T-helper 1 cell treated with Interleukin-12 subunit alpha and Interleukin-12 subunit beta and Interleukin-4 antibody, amounts not matched to agents 30 μg/mL and 1 μg/mL, for 36 hours (primary cell): ENCODE measurements around the gene SLC22A13.
"Not testable (repeated sequence)": the region's sequence is repeated elsewhere in the genome, so short reads cannot be mapped to it uniquely, and the experiment has no call there.

Experiments used
- H3K27ac Mint-ChIP-seq: one replicate; pipeline ENCODE4 v1.8.0; 2021; ENCODE audit warnings: mild to moderate bottlenecking, mixed read lengths
- H3K27me3 Mint-ChIP-seq: one replicate; pipeline ENCODE4 v1.8.0; 2021; ENCODE audit warnings: low read depth, mixed read lengths
- H3K36me3 Mint-ChIP-seq: one replicate; pipeline ENCODE4 v1.8.0; 2021; ENCODE audit warnings: low read depth, mixed read lengths
- H3K4me1 Mint-ChIP-seq: one replicate; pipeline ENCODE4 v1.8.0; 2021; ENCODE audit warnings: low read depth, mixed read lengths
- H3K4me3 Mint-ChIP-seq: one replicate; pipeline ENCODE4 v1.8.0; 2021; ENCODE audit warnings: mild to moderate bottlenecking, moderate library complexity, mixed read lengths
- H3K9me3 Mint-ChIP-seq: one replicate; pipeline ENCODE4 v1.8.0; 2021; ENCODE audit warnings: mixed read lengths

Gene SLC22A13

DNA sequence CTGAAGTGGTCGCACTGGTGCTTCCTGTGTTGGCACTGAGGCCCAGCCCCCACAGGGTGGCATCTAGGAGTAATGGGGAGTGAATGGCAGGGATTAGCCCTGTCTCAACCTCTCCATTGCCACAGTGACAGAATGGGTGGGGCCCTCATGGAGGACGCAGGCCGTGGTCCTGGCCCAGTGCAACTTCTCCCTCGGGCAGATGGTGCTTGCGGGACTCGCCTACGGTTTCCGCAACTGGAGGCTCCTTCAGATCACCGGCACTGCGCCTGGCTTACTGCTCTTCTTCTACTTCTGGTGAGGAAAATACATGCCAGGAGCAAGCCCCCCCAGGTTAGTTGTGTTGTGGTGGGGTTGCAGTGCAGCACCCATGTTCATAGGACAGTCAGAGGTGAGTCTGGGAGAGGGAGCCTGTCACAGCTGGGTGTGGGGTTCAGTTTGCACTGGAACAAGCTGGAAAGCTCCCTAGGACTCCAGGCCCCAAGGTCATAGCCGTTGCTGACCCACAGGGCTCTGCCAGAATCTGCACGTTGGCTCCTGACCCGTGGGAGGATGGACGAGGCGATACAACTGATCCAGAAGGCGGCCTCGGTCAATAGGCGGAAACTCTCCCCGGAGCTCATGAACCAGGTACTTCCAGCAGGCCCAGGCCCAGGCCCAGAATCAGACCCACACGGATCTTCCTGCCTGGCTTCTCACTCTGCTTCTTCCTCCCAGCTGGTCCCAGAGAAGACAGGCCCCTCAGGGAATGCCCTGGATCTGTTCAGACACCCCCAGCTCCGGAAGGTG is 9.4 kb downstream of the SLC22A13 start:
- H3K27me3 Mint-ChIP-seq = no peaks in the 10 kb centered on the region
- H3K27ac Mint-ChIP-seq = no peak overlapping the region
- no peaks in the 10 kb centered on the region for H3K4me1 Mint-ChIP-seq
- peaks cover 8% of the 10 kb centered on the region for H3K36me3 Mint-ChIP-seq
- H3K4me3 Mint-ChIP-seq = no peak overlapping the region
- H3K9me3 Mint-ChIP-seq = peaks cover 4% of the 10 kb centered on the region

DNA sequence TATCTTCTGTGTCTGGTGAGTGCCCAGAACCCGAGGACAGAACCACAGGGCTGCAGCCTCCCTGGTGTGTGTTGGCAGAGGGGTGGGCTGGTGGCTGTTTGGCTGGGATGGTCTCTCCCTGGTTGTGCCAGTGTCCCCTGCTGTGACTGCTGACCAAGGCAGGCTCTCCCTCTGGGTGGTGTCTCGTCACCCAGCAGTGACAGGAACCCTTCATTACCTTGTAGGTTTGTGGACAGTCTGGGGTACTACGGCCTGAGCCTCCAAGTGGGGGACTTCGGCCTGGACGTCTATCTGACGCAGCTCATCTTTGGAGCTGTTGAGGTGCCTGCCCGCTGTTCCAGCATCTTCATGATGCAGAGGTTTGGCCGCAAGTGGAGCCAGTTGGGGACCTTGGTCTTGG is 10.0 kb downstream of the SLC22A13 start:
- H3K27me3 Mint-ChIP-seq = no peaks in the 10 kb centered on the region
- H3K36me3 Mint-ChIP-seq = peaks cover 5% of the 10 kb centered on the region
- H3K4me3 Mint-ChIP-seq = no peak overlapping the region
- no peaks in the 10 kb centered on the region for H3K4me1 Mint-ChIP-seq
- peaks cover 4% of the 10 kb centered on the region for H3K9me3 Mint-ChIP-seq
- H3K27ac Mint-ChIP-seq = no peak overlapping the region

DNA sequence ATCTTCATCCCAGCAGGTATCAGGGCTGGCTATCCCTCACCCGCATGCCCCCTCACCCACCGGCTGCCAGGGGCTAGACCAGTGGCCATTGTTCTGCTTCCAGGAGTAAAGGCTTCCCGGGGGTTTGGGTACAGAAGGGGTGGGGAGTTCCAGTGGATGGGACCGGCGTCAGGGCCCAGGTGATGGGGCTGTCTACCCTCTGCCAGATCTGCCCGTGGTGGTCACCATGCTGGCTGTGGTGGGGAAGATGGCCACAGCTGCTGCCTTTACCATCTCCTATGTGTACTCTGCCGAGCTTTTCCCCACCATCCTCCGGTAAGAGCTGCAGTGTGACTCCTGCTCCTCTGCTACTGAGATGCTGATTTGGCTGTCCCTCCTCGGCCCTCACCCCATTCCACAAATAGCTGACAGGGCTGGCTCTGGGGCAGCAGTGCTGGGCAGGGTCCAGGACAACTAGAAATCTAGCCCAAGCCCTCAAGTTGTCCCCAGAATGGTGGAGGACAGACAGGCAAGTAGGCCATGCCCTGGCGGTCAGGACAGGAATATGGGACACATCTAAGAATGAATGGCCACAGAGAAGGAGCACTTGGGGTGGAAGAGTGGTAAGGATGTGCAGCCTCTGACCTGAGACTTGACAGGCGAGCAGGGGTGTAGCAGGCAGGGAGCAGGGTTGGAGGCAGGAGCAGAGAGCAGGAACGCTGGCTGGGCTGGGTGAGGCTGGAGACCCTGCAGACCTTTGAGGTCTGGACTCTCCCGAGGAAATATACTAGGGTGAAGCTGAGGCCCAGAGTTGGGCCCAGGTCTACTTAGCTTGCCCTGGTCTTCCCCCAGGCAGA is 10.7 kb downstream of the SLC22A13 start:
- peaks cover 2% of the 10 kb centered on the region for H3K36me3 Mint-ChIP-seq
- no peaks in the 10 kb centered on the region for H3K27me3 Mint-ChIP-seq
- H3K27ac Mint-ChIP-seq = no peak overlapping the region
- H3K9me3 Mint-ChIP-seq = peaks cover 4% of the 10 kb centered on the region
- no peak overlapping the region for H3K4me3 Mint-ChIP-seq
- no peaks in the 10 kb centered on the region for H3K4me1 Mint-ChIP-seq

DNA sequence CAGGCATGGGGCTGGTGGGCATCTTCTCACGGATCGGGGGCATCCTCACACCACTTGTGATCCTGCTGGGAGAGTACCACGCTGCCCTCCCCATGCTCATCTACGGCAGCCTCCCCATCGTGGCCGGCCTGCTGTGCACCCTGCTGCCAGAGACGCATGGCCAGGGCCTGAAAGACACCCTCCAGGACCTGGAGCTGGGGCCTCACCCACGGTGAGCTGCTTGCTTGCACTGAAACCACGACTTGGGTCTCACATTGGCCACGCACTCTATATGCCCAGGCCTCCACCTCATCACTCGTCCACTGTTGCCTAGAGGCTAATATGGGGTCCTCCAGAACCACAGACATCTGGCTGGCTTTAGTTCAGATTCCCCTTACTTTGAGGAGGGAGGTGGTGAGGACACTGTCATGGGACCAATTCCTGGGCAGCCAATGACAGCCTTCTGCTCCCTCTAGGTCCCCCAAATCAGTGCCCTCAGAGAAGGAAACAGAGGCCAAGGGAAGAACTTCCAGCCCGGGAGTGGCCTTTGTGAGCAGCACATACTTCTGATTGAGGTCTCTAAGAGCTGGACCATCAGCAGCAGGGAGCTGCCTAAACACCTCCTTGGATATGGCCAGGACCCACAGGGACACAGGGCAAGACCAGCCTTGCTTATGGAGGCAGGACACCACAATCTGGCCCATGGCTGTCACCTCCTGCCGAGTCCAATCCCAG is 11.5 kb downstream of the SLC22A13 start:
- Mint-ChIP-seq H3K4me1 (no peaks in the 10 kb centered on the region), H3K27ac (no peak overlapping the region), H3K4me3 (no peak overlapping the region), H3K9me3 (peaks cover 4% of the 10 kb centered on the region), H3K27me3 (no peaks in the 10 kb centered on the region), H3K36me3 (peaks cover 2% of the 10 kb centered on the region)

DNA sequence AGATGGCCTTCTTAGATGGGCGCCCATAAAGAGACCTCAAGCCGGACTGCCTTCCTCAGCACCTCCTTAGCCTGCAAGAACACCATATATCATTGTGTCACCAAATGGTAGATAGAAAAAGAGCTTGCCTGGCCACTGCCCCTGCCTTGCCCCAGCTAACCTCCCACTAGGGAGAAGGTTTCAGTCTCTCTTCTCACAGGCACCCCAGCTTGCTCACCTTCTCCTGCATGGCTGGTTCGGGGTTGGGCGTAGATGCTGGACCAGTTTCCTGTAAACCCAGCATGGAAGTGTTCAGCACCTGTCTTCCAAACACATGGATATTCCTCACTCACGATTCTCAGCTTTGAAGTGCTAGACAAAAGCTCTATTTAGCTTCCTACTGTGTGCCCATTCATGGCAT is 13.2 kb downstream of the SLC22A13 start:
- H3K27me3 Mint-ChIP-seq = no peaks in the 10 kb centered on the region
- peaks cover 2% of the 10 kb centered on the region for H3K36me3 Mint-ChIP-seq
- H3K4me1 Mint-ChIP-seq = no peaks in the 10 kb centered on the region
- no peaks in the 10 kb centered on the region for H3K9me3 Mint-ChIP-seq
- no peak overlapping the region for H3K27ac Mint-ChIP-seq
- H3K4me3 Mint-ChIP-seq = no peak overlapping the region

DNA sequence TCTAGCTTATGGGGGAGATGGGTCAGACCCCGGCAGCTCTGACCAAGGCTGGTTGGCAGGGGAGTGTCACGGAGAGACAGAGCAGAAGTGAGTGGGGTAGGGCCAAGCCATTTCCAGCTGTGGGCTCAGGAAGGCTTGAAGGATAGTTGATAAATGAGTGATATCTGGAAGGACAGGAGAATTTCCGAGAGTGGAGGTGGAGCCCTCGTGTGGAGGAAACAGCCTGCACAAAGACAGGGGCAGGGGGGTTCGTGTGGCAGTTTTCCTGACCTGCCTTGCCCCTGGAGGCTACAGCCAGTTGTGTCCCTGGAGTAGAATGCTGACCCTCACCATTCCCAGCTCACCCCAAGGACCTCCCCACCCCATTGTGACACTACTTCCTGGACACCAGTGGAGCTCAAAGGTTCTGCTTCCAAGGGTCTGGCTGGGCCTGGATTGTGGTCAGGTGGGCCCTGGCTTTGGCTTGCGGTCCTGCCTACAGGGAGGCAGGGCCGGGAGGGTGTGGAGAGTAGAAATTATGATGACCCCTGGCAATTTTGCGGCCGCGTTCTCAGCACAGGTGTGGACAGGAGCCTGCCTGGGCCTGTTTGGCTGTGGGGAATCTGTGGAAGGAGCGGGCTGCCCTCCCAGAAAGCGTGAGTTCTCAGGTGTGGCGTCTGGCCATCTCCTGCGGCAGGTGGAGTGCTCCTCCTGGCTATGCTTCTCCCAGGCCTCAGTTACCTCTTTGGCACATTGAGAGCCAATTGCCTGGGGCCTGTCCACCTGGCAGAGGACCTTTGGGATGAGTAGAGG is 16.5 kb downstream of the SLC22A13 start, which contains the start of gene SLC22A14:
Gene SLC22A14, plus strand, starts transcription at position 400 of the 792 bp plus-strand sequence. CDS start 23,733 bp downstream, outside the sequence.
- H3K4me1 Mint-ChIP-seq = no peaks in the 10 kb centered on the region
- peaks cover 2% of the 10 kb centered on the region for H3K36me3 Mint-ChIP-seq
- H3K27ac Mint-ChIP-seq = no peak within 1 kb of the TSS
- no peaks in the 10 kb centered on the region for H3K27me3 Mint-ChIP-seq
- H3K9me3 Mint-ChIP-seq = no peaks in the 10 kb centered on the region
- H3K4me3 Mint-ChIP-seq = no peak within 1 kb of the TSS

DNA sequence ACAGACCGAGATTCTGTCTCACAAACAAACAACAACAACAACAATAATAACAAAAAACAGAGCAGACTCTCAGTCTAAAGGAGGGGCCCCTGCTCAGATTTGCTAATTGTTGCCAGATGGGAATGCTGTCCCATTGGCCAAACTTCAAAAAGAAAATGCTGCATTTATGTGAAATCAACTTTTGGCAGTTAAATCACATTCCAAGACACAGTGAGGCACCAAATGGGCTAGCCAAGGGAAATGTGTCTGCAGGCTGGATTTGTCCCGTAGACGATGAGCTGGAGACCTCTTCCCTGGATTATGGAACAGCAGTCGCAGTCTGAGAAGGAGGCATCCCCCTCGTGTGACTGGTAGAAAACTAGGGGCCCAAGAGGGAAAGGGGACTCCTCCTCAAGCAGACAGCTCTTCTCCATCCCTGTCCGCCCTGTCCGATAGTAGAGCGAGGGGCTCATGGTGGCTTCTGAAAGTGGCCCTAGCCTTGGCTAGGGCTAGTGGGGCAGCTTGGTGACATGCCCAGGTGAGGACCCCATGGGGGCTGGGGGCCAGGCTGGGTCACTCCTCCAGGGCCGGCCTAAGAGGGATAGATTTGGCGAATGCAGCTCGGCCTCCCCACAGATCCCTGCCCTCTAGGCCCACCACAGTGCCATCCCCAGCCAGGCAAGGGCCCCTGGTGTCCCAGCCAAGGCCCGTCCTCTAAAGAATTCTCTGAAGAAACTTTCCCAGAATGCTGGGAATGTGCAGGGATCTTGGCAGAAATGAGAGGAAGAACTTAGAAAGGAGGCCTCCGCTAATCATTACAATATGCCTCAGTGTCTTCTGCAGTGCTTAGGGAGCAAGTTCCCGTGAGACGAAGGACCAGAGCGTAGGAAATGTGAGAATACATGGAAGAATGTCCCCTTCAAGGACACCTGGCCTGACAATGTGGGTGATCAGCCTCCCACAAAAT is 18.5 kb downstream of the SLC22A13 start:
- no peak overlapping the region for H3K27ac Mint-ChIP-seq
- no peaks in the 10 kb centered on the region for H3K4me1 Mint-ChIP-seq
- no peaks in the 10 kb centered on the region for H3K36me3 Mint-ChIP-seq
- peaks cover 2% of the 10 kb centered on the region for H3K27me3 Mint-ChIP-seq
- no peak overlapping the region for H3K4me3 Mint-ChIP-seq
- H3K9me3 Mint-ChIP-seq = no peaks in the 10 kb centered on the region

DNA sequence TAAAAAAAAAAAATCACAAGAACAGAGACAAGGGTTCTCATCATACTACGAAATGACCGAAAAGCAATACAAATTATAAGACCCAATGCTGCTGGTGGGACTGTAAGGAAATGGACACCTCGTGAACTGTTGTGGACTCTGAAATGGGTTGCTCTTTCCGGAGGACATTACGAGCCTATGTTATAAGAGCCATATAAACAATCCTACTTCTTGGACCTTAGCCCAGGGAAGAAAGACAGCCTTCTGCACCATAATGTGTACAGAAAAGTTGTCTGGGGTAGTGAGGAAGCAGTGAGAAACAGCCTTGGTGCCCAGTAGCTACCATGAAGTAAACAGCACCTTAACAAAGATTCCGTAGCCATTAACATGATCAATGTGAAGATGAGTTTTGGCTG is 19.1 kb downstream of the SLC22A13 start:
- H3K36me3 Mint-ChIP-seq = no peaks in the 10 kb centered on the region
- H3K4me3 Mint-ChIP-seq = no peak overlapping the region
- no peak overlapping the region for H3K27ac Mint-ChIP-seq
- no peaks in the 10 kb centered on the region for H3K4me1 Mint-ChIP-seq
- no peaks in the 10 kb centered on the region for H3K9me3 Mint-ChIP-seq
- H3K27me3 Mint-ChIP-seq = peaks cover 5% of the 10 kb centered on the region

DNA sequence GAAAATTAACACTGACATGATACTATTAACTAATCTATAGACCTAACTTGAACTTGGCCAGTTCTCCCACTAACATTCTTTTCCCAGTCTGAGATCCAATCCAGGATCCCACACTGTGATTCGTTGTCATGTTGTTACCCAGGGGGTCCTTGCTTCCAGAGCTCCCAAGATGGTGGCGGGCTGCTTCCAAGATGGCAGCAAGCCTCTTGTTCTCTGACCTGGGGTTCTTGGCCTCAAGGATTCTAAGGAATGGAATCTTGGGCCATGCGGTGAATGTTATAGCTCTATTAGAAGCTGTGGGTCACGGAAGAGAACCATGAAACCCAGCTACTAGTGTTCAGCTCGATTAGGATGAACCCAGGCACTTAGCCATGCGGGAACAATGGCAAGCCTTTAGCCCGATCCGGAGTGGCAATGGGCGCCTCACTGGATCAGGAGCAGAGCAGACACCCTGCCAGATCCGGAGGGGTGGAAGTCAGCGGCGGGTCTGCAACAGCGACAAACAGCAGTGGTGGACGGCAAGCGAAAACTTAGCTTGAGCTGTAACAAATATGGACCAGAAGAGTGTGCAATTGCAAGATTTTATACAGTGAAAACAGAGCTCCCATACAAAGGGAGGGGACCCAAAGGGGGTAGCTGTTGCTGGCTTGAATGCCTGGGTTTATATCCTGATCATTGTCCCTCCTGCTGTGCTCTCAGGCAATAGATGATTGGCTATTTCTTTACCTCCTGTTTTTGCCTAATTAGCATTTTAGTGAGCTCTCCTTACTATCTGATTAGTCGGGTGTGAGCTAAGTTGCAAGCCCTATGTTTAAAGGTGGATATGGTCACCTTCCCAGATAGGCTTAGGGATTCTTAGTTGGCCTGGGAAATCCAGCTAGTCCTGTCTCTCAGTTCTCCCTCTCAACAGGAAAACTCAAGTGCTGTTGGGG is 23.9 kb downstream of the SLC22A13 start:
- not testable (repeated sequence) for H3K9me3 Mint-ChIP-seq, H3K36me3 Mint-ChIP-seq, H3K4me3 Mint-ChIP-seq, H3K4me1 Mint-ChIP-seq, H3K27me3 Mint-ChIP-seq, H3K27ac Mint-ChIP-seq

DNA sequence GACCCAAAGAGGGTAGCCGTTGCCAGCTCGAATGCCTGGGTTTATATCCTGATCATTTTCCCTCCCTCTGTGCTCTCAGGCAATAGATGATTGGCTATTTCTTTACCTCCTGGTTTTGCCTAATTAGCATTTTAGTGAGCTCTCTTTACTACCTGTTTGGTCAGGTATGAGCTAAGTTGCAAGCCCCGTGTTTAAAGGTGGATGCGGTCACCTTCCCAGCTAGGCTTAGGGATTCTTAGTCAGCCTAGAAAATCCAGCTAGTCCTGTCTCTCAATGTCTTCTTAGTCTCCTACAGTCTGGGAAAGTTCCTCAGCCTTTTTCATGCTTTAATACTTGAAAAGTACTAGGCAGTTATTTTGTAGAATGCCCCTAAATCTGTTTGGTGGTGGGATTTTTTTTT is 31.4 kb downstream of the SLC22A13 start:
- not testable (repeated sequence) for H3K27me3 Mint-ChIP-seq, H3K36me3 Mint-ChIP-seq, H3K27ac Mint-ChIP-seq, H3K9me3 Mint-ChIP-seq, H3K4me1 Mint-ChIP-seq, H3K4me3 Mint-ChIP-seq

DNA sequence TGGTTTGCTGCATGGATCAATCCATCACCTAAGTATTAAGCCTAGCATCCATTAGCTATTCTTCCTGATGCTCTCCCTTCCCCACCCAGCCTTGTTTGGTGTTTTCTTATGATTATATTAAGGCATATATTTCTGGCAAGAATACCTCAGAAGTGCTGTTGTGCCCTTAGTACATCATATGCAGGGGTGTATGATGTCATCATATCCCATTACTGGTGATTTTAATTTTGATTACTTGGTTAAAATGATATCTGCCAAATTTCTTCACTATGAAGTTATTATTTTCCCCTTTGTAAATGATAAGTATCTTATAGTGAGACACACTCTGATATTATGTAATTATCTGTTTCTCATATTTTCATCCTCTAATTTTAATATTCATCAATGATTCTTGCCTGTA is 31.9 kb downstream of the SLC22A13 start:
- no peaks in the 10 kb centered on the region for H3K4me1 Mint-ChIP-seq
- no peaks in the 10 kb centered on the region for H3K36me3 Mint-ChIP-seq
- no peaks in the 10 kb centered on the region for H3K9me3 Mint-ChIP-seq
- H3K27me3 Mint-ChIP-seq = peaks cover 6% of the 10 kb centered on the region
- H3K27ac Mint-ChIP-seq = no peak overlapping the region
- H3K4me3 Mint-ChIP-seq = no peak overlapping the region

DNA sequence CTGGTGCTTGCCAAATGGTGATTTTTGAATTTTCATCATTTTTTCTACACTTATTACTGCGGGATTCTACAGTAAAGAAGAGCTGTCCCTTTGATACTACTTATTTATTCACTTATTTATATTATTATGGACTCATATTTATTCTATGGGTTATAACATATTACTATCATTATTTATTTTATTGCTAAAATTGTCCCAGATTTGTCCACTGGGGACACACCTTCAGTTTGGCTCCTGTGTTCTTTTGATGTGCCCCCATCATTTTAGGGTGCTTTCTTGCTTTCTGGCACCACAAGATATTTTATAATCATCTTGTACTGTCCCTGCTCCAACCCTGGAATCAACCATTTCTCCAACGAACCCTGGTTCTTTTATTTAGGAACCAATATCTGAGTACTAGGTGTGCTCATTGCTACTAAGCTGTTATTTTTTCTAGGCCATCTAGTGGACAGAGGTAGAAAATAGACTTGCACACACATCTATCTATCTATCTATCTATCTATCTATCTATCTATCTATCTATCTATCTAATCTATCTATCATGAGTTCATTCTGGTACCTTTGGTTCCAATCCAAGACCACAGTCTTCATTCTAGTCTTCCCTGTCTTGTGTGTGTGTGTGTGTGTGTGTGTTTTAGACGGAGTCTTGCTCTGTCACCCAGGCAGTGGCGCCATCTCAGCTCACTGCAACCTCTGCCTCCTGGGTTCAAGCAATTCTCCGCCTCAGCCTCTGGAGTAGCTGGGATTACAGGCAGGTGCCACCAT is 32.5 kb downstream of the SLC22A13 start:
- Mint-ChIP-seq H3K27ac (no peak overlapping the region), H3K36me3 (no peaks in the 10 kb centered on the region), H3K4me1 (no peaks in the 10 kb centered on the region), H3K4me3 (no peak overlapping the region), H3K27me3 (peaks cover 8% of the 10 kb centered on the region), H3K9me3 (no peaks in the 10 kb centered on the region)
